HG03045 (cell line): ENCODE results near the gene SLC16A10.

Source experiments
- ATAC-seq: cut with Tn5 transposase; IDR thresholded peaks from one replicate; pipeline ENCODE4 v1.9.1; 2021; ENCODE audit warnings: mild to moderate bottlenecking, moderate library complexity; ENCODE audit not compliant: unreplicated experiment

The SLC16A10 gene

GRCh38 chr6:111256646-111257045, 169.3 kb downstream of the SLC16A10 start:
- ATAC-seq = no peak

DNA sequence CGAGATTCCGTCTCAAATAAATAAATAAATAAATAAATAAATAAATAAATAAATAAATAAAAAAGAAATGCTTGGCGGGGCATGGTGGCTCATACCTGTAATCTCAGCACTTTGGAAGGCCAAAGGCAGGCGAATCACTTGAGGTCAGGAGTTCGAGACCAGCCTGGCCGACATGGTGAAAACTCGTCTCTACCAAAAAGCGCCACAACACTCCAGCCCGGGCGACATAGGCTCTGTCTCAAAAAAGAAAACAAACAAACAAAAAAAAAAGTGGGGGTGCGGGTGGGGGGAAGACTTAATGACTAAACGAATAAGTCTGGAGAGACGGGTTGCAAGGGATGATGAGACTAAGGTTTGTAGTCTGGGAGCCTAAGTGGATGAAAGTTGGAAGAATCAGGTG, 170.7 kb downstream of the SLC16A10 start:
- no peak for ATAC-seq

- no peak for ATAC-seq
Measured at GRCh38 chr6:111258615-111259088, 171.3 kb downstream of the SLC16A10 start.

DNA sequence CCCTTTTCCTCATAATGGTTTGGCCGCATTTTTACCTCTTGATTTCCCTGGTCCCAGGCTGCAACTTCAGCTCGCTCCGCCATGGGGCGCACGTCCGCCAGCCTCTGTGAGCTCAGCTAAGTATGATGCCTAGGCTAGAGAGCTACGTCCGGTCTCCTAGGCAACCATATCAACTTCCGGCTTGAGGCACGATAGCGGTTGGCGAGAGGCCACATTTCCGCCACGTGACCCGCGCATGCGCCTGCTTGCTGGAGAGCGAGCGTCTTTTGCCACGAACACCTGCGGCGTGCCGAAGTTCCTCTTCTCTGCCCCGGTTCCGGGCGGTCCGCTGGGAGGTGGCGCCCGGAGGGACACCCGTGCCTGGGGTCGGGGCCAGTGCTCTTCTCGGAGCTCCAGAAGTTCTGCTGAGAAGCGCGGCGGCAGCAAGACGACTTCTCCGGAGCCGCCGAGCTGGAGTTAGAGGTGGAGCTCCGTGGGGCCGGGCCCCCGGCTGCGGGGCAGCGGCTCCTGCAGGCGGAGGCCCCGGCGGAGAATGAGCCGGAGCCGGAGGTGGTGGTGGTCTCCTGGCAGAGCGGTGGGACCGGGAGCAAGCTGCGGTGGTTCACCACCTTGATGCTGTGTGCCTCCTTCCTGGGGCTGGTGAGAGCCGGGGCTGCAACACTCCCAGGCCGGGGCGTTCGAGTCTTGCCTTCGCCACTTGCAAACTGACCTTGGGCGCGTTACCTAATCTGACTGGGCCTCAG, 172.0 kb downstream of the SLC16A10 start:
- ATAC-seq = peak; percentile 99

GRCh38 chr6:111260570-111261298, 173.4 kb downstream of the SLC16A10 start:
- no peak for ATAC-seq

GRCh38 chr6:111263837-111264236, 176.5 kb downstream of the SLC16A10 start:
- ATAC-seq = no peak

DNA sequence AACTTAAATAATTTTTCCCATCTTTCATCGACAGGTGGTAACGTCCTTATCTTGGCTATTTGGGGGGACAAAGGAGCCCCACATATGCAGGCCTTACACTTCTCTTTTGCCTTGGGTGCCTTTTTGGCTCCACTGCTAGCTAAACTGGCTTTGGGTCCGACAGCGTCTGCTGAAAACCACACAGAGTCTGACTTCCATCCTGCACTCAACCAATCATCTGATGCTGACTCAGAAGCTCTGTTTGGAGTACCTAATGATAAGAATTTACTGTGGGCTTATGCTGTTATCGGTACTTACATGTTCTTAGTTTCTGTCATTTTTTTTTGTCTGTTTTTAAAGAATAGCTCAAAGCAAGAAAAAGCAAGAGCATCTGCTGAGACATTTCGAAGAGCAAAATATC, 178.5 kb downstream of the SLC16A10 start:
- ATAC-seq = no peak

DNA sequence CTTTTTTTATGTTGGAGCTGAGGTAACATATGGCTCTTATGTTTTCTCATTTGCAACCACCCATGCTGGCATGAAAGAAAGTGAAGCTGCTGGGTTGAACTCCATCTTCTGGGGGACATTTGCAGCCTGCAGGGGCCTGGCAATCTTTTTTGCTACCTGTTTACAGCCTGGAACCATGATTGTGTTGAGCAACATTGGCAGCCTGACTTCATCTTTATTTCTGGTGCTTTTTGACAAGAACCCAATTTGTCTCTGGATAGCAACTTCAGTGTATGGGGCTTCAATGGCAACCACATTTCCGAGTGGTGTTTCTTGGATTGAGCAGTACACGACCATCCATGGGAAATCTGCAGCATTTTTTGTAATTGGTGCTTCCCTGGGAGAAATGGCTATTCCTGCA, 179.0 kb downstream of the SLC16A10 start:
- no peak for ATAC-seq

DNA sequence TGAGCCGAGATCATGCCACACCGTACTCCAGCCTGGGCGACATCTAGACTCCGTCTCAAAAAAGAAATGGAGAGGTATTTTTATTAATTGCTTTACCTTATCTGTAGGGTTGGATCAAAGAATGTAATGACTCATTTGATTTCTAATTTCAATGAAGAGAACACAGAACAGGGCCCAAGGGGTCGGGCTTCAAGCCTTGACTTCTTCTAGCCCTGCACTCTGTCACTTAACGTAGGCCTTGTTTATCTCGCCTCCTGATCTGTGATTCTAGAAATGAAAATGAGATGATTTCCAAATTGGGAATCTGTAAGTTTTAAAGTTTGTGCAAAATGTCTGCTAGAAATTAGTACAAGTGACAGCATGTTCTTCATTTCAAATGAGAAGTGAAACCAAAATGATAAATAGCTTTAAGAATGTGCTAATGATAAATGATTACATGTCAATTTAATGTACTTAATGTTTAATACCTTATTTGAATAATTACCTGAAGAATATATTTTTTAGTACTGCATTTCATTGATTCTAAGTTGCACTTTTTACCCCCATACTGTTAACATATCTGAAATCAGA, 180.5 kb downstream of the SLC16A10 start:
- ATAC-seq = no peak

DNA sequence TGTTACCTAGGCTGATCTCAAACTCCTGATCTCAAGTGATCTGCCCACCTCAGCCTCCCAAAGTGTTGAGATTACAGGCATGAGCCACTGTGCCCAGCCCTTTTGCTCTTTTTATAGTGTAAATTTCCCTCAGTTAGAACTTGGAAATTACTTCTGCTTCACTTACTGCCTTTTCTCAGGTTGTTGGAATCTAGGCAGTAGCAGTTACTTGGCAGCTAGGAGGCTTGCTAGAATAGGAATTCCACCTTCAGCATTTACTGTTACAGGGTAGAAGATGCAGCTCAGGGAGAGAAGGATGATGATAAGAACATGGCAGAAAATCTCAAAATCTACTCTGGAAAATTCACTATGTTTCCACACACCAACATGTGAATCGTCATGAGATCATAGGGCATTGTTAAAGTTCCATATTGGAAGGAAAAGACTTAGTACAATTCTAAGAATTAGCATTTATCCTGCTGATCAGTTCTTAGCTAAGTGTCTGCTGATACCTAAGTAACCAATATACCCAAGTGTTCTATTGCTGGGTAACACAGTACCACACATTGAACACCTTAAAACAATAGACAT, 182.2 kb downstream of the SLC16A10 start:
- ATAC-seq = no peak

DNA sequence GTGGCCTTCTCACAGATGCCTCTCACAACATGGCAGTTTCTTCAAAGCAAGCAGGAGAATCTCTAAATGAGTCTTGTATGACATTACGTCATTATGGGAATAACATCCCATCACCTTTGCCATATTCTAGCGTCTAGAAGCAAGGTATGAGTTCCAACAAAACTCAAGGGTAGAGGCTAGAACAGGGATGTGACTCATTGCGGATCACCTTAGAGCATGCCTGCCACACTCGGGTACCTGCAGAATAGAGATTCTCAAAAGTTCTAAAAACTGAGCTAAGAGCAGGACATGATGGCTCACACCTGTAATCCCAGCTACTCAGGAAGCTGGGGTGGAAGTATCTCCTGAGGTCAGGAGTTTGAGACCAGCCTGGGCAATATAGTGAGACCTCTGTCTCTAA, 182.8 kb downstream of the SLC16A10 start:
- no peak for ATAC-seq

- no peak for ATAC-seq
Measured at GRCh38 chr6:111274593-111275217, 187.4 kb downstream of the SLC16A10 start.

GRCh38 chr6:111276335-111276734, 189.0 kb downstream of the SLC16A10 start:
- no peak for ATAC-seq

DNA sequence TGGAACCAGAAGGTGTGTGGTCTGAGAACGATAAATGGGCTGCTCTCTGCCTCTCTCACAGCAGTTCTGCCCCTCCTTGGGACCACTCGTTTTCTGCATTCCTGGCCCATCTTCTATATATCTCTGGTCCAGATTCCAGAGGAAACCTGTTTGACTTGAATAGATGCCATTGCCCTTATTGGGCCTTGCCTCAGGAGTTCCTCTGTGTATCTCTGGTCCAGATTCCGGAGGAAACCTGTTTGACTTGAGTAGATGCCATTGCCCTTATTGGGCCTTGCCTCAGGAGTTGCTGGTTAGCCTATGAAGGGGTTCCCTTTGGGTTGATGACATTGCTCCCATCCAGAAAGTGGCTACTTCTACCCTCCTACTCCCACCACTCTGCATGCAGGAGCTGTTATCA, 189.4 kb downstream of the SLC16A10 start:
- no peak for ATAC-seq

- ATAC-seq = no peak
Measured at GRCh38 chr6:111277819-111278218, 190.5 kb downstream of the SLC16A10 start.

GRCh38 chr6:111278731-111279130, 191.4 kb downstream of the SLC16A10 start:
- no peak for ATAC-seq

- no peak for ATAC-seq
Measured at GRCh38 chr6:111280445-111280955, 193.2 kb downstream of the SLC16A10 start.
